Measurements from ENCODE around the gene PXDN.

- TF ChIP-seq POLR2A (IDR thresholded peaks at IDR 0.05) = no peak
- TF ChIP-seq CTCF (IDR thresholded peaks at IDR 0.05) = no peak
Observed at GRCh38 chr2:1727796-1728474, 16.4 kb downstream of the PXDN start.
